GM21529 (cell line): ENCODE data around the gene LMO4.

Experiments used
- ATAC-seq: cut with Tn5 transposase; IDR thresholded peaks from one replicate; pipeline ENCODE4 v1.9.1; 2021; ENCODE audit not compliant: unreplicated experiment

LMO4 gene

GRCh38 chr1:87356591-87356990, 27.9 kb downstream of the LMO4 start:
- ATAC-seq: no peak

DNA sequence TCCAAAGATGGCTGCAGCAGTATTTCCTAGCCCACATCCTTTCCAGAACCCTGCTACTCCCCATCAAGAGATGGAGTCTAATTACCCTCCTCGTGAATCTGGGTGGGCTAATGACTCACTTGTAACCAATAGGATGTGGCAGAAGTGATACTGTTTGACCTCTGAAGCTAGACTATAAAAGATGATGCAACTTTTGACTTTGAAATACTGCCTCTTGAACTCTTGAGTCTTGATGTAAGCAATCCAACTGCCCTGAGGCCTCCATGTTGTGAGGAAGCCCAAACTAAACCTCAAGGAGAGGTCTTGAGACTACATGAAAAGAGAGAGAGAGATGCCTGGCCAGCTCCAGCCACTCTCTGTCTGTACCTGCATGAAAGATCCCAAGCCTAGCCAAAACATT, 29.5 kb downstream of the LMO4 start:
- no peak for ATAC-seq

GRCh38 chr1:87359586-87359985, 30.9 kb downstream of the LMO4 start:
- no peak for ATAC-seq

GRCh38 chr1:87362063-87362833, 33.6 kb downstream of the LMO4 start:
- ATAC-seq: no peak

DNA sequence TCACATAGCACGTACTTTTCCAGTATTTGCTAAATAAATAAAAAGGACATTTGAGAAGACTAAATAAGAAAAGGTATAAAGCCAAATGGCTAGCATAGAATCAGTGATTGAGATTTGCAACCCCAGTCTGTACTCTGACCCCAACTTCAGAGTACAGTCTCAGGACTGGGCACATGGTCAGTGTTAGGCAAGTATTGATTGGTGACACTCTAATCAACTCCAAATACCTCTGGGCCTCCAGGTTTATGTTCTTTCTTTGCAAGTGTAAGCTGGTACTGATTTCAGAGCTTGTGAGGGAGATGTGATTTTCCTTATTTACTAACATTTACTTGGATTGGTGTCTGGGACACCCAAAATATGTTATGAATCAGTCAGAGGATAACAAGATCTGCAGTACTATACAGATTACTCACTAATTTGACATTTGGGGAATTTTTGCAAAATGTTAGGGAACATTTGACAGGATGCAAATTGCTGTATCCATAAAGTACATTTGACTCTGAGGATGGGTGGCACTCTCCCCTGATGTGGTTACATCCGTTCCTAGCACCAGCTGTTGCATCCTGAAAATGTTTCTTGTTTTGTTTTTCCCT, 34.2 kb downstream of the LMO4 start:
- ATAC-seq: no peak

- ATAC-seq: no peak
Observed at GRCh38 chr1:87367549-87367948, 38.9 kb downstream of the LMO4 start.

DNA sequence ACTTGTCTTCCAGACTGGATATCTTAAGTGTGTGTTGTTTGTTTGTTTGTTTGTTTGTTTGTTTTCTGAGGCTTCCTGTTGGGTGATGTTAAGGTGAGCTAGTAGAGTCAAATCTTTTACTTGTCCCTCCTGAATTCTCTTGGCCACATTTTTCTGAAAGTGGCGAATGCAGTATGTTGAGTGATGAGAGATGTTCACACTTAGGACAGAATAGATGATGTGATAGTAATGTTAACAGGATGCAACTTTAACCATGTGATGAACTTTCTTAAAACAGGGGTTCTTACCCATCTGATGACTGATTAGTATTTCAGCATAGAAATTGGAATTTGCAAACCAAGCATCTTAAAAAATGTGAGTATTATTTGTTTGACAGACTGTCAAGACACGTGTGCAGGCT, 40.2 kb downstream of the LMO4 start:
- no peak for ATAC-seq

- no peak for ATAC-seq
Observed at GRCh38 chr1:87369736-87370478, 41.2 kb downstream of the LMO4 start.

- ATAC-seq: no peak
Observed at GRCh38 chr1:87370544-87370943, 41.9 kb downstream of the LMO4 start.

DNA sequence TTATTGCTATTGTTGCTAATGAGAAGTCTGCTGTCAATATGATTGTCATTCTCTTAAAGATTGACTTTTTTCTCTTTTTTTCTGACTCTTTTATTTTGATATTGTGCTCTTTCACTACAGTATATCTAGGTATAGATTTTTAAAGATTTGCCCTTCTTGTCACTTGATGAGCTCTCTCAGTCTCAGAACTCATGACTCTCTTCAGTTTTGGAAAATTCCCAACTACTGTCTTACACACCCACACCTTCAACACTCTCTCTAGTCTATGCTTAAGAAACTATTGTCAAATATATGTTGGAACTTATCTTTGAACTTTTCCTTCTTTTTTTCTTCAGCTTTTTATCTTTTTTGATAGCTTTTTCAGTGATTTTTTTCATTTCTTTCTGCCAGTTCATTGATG, 50.6 kb downstream of the LMO4 start:
- no peak for ATAC-seq

DNA sequence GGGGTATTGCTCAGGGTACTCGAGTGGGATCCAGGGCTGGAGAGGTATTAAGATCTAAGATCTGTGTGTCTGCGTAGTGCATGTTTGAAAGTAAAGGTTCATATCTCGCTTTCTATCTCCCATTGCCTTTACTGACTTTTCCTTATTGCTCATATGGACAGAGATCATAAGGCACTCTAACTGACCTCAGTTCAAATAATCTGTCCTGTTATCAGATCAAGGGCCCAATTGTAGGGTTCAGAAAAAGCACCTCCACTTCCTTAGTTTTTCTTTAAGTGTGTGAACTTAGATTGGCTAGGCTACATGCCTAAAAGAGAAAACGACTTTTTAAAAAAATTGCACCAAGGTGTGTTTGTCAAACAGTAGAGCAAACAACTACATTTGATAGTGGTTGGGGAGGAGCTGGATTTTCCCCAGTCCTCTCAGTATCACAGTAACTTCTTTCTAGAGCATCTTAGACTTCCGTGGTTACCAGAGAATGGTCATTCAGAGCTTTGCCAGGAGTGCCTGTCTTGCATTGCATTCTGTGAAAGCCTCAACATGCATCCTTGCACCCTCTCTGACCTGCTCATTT, 57.6 kb downstream of the LMO4 start:
- ATAC-seq: no peak

- ATAC-seq: no peak
Observed at GRCh38 chr1:87388411-87388810, 59.7 kb downstream of the LMO4 start.

GRCh38 chr1:87389011-87389410, 60.3 kb downstream of the LMO4 start:
- ATAC-seq: no peak

DNA sequence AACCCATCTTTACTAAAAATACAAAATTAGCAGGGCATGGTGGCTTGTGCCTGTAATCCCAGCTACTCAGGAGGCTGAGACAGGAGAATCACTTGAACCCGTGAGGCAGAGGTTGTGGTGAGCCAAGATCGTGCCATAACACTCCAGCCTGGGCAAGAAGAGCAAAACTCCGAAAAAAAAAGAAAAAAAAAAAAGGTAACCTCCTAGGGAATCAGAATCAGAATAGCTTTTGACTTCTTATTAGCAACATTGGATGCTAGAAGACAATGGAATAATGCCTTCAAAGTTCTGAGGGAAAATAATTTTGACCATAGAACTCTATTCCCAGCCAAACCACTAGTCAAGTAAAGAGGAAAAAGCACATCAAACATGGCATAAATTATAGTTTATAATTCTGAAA, 60.9 kb downstream of the LMO4 start:
- no peak for ATAC-seq

- ATAC-seq: no peak
Observed at GRCh38 chr1:87392248-87393192, 63.8 kb downstream of the LMO4 start.

DNA sequence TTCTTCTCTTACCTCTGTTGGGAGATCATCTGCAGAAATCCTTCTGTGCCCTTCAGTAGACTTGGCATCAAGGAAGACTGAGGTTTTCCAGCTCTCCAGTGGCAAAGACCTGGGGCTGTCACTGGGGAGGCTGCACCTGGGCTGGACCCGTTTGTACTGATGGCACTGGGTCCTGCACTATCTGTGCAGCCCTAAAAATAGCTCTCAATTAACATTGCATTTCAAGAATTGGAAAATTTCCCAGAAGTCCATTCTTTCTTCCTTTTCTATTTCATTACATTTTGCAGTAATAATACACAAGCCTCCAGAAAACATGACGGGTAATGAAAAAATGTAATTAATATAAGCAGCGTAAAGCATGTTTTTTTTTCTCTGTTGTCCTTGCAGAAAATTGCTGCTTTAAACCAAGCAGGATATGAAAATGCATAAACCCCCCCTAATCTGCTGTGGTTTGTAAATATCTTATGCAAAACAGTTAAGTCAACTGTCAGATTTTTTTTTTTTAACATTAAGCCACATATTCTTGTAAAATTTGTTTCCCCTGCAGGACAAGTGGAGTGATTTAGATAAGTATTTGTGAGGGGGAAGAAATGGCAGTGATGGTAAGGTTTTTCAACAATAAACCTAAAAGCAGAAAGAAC, 64.9 kb downstream of the LMO4 start:
- ATAC-seq: peak; percentile 53

DNA sequence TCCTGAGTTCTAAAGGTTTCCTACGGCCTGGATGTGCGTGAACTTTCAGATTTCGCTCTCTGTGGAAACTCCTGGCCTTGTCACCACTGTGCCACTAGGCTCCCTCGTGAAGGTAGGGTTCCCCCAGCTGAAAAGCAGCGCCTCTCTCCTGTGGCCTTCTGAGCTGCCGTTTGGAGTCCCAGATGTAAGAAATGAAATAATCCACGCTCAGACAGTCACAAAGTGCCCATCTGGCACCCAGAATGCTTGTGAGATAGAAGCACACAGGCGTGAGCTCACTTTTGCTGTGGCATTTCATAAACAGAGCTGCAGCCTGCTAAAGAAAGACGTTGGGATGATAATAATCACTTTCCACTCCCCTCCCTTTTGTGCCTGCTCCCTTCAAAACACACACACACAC, 65.8 kb downstream of the LMO4 start:
- no peak for ATAC-seq

- ATAC-seq: no peak
Observed at GRCh38 chr1:87394982-87395381, 66.3 kb downstream of the LMO4 start.
